ENCODE measurements around the gene ST8SIA1. TPM values are rescaled to one million over a fixed set of nuclear protein-coding genes. Genes with fewer than 3 reads are reported as not detected.
A peak's percentile ranks its signal among the peaks of the same experiment; 100 is the strongest.
"Not testable (repeated sequence)": the region's sequence is repeated elsewhere in the genome, so short reads cannot be mapped to it uniquely, and the experiment has no call there.

The ST8SIA1 gene, protein sequence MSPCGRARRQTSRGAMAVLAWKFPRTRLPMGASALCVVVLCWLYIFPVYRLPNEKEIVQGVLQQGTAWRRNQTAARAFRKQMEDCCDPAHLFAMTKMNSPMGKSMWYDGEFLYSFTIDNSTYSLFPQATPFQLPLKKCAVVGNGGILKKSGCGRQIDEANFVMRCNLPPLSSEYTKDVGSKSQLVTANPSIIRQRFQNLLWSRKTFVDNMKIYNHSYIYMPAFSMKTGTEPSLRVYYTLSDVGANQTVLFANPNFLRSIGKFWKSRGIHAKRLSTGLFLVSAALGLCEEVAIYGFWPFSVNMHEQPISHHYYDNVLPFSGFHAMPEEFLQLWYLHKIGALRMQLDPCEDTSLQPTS
- not detected for total RNA-seq

DNA sequence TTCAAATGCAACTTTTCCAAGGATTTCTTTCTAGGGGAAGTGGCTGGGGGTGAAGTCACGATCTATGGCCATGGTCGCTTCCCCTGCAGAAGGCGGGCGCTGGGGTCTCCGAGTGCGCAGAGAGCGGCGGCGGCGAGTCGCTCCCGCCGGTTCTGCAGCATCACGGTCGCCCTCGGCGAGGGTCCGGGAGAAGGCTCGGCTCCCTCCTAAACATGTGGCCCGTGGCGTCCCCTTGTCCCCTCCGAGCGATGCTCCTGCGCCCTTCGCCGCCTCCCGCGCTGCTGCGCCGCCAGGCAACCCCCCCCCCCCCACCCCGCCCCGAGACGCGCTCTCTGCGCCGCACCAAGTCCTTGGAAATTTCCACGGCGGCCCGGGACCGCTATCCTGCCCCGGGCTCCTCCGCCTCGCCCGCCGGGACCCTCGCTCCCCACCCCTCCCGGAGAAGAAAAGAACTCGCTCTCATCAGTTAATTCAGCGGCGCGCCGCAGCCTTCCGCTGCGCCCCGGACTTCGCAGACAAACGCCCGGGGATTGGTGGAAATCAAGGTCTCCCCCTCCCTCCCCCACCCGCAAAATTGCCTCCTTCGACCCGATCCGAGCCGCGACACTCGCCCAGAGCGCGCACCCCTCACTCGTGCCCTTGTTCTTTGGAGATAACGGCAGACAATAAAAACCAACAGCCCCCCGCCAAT lies at the start of gene ST8SIA1:
TSS of gene ST8SIA1 (minus strand) at position 298 of the 691 bp plus-strand sequence. CDS start 475 bp downstream, outside the sequence.
- ATAC-seq (peak; percentile 22), DNase-seq (ENCODE audit: low spot score) (no peak)

DNA sequence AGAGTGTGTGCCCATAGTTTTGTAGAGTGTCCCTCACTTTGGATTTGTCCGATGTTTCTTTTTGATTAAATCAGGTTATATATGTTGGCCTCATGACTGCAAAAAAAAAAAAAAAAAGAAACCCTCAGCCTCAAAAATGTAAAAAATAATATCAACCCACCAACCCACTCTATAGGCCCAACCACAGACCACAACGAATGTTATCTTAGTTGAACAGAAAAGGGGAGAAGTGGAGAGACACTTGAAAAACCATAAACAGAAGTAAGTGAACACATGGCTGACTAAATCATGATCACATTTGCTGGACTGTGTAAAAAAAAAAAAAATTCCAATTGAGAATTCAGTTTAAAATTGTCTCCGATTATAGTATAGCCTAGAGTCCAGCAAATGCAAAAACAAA lies 45.5 kb upstream of the ST8SIA1 start:
- no peak for DNase-seq (ENCODE audit: low spot score)
- ATAC-seq, result no peak

GRCh38 chr12:22377731-22378496 lies 43.4 kb upstream of the ST8SIA1 start:
- ATAC-seq (no peak), DNase-seq (ENCODE audit: low spot score) (no peak)

DNA sequence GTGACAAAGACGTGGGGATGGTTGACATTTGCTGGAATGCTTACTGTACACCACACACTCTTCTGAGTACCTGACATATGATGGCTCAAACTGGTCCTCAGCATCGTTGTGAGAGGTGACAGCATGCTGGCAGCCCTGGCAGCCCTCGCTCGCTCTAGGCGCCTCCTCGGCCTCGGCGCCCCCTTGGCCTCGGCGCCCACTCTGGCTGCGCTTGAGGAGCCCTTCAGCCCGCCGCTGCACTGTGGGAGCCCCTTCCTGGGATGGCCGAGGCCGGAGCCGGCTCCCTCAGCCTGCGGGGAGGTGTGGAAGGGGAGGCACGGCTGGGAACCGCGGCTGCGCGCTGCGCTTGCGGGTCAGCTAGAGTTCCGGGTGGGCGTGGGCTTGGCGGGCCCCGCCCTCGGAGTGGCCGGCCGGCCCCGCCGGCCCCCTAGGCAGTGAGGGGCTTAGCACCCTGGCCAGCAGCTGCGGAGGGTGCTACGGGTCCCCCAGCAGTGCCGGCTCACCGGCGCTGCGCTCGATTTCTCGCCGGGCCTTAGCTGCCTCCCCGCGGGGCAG lies 42.2 kb upstream of the ST8SIA1 start:
- not testable (repeated sequence) for ATAC-seq; DNase-seq (ENCODE audit: low spot score)

- ATAC-seq, result no peak
- DNase-seq (ENCODE audit: low spot score), result no peak
These were observed 40.0 kb upstream of the ST8SIA1 start for GRCh38 chr12:22374508-22374907.

DNA sequence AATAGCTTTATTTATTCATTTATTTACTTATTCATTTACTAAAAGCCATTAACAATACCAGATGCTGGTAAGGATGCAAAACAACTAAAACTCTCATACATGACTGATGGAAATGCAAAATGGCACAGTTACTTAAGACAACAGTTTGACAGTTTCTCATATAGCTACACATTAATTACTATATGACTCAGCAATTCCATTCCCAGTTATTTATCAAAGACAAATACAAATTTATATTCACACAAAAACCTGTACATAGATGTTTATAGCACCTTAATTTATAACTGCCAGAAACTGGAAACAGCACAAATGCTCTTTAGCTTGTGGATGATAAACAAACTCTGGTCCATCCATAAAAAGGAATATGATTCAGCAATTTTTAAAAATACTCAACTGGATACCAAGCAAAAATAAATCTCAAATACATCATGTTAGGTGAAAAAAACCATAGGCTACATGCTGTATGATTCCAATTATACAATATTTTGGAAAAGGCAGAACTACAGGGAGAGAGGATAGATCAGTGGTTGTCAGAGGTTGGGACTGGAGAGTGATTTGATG lies 37.9 kb upstream of the ST8SIA1 start:
- no peak for ATAC-seq
- no peak for DNase-seq (ENCODE audit: low spot score)

GRCh38 chr12:22366181-22366580 lies 31.7 kb upstream of the ST8SIA1 start:
- DNase-seq (ENCODE audit: low spot score) (no peak), ATAC-seq (no peak)

DNA sequence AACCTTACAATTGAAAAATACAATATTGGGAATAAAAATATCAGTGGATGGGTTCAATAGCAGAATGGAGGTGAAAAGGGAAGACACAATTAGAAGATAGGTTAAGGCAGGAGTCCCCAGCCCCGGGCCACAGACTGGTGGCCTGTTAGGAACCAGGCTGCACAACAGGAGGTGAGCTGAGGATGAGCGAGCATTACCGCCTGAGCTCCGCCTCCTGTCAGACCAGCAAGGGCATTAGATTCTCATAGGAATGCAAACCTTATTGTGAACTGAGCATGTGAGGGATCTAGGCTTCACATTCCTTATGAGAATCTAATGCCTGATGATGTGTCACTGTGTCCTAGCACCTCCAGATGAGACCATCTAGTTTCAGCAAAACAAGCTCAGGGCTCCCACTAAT lies 27.3 kb upstream of the ST8SIA1 start:
- ATAC-seq (no peak), DNase-seq (ENCODE audit: low spot score) (no peak)

DNA sequence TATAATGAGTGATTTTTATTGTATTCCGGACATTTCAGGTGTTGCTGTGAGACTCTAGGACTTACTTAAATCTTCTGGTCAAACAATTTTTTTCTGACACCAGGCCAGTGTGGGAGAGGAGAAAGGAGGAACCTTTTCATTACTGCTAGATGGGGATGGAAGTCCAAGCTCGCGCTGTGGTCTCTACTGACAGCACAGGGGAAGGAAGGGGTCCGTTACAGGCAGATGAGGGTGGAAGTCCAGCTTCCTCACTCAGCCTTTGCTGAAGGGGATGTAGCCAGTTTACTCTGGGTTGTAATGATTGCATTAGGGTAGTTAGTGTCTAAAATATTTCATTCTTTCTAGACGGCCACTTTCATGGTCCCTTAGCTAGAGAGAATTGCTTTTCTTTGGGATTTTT lies 26.3 kb upstream of the ST8SIA1 start:
- ATAC-seq, result peak; percentile 46
- DNase-seq (ENCODE audit: low spot score), result no peak

DNA sequence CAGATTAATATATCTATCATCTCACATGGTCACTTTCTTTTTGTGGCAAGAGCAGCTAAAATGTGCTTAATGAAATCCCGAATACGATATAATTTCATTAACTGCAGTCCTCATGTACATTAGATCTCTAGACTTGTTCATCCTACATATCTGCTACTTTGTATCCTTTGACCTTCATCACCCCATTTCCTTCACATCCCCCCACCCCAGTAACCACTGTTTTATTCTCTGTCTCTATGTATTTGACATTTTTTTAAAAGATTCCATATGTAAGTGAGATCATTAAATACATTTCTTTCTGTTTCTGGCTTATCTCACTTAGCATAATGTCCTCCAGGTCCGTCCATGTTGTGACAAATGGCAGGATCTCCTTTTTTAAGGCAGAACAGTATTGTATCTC lies 23.0 kb upstream of the ST8SIA1 start:
- ATAC-seq, result no peak
- no peak for DNase-seq (ENCODE audit: low spot score)

GRCh38 chr12:22356231-22356630 lies 21.7 kb upstream of the ST8SIA1 start:
- ATAC-seq, result no peak
- DNase-seq (ENCODE audit: low spot score), result no peak

DNA sequence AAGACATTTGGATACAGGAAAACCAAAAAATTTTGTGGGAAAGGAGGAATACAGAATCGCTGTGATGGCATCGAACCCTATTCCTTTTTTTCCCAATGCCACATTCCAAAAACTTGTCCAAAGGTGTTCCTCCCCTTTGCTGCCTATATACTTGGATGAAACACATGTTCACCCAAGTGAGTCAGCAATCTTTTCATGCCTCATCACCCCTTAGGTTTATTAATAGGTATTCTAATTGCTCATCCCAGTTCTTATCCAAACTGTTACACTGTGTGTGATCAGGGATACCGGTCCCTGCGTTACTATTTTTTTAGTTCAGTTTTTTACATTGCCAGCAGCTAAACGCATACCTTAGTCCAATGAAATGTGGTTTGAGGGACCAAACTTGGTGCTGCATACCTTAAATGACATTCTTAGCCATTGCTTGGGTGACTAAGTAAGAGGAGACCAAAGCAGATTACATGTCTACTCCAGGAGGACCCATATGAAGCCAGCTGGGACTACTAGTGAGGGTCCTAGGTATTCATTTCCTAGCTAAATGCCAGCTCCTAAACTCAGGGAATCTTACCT lies 20.6 kb upstream of the ST8SIA1 start:
- DNase-seq (ENCODE audit: low spot score) (no peak), ATAC-seq (no peak)

DNA sequence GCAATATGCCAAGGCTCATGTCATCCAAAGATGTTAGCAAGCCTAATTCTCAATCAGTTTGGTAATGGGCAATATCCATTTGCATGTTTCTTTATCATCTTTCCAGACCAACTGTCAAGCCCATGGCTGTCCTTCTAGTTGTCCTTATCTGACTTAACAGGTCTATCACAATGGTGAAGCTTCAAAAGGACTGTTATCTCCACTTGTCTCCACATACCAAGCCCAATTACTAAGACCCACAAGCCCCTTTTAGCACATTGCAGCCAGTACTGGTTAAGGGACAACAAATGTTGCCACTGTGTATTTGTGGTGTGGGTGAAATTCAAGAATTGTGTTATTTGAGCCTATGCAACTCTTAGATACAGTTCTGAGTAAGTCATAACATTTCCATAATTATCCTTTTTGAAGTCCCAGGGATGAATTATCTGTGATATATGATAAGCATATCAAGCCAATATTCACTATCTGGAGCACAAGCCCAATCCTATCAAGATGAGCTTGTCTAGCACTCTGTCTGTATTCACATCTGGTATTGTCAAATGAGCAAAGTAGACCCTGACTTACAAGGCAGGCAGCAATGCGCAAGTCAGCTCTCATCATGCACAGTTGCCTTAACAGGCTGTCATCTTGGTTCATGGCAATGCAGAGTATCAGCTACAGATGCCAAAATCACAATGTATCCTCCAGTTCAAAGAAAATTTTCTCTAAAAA lies 19.3 kb upstream of the ST8SIA1 start:
- no peak for DNase-seq (ENCODE audit: low spot score)

DNA sequence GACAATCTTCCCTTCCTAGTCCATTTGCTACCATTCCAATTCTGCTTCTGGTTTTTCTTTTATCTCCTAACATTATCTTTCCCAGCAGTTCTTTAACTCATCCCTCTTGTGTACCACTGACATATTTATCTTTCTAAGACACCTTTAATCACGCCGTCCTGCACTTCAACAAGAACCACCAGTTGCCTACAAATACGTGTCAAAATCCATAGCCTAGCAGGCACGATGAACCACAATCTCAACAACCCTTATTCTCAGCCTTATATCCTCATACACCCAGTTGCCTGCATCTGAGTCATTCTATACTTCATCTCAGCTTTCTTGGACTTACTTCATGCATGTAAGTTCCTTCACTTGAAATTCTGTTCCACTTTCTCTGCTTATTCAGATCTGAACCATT lies 16.4 kb upstream of the ST8SIA1 start:
- no peak for ATAC-seq
- no peak for DNase-seq (ENCODE audit: low spot score)

More for the DNA sequence above, 19.3 kb upstream of the ST8SIA1 start:
- no peak for ATAC-seq

DNA sequence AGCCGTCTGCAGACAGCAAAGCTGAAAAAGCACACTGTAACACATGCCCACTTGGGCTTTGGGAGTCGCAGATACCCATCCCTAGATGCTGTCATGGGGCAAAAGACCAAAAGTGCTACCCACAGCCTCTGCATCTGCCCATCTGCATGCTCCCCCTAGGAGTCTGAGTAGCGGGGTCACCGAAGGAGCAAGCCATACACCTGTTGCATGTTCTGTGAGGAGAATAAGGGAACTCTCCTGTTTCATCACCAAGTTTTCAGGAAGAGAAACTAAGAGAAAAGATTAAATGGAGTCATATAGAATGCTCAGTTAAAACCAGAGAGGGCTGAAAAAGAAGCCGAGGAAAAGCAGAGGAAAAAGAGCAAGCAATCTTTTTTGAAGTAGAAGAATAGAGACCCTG lies 13.7 kb upstream of the ST8SIA1 start:
- no peak for ATAC-seq
- DNase-seq (ENCODE audit: low spot score), result no peak

DNA sequence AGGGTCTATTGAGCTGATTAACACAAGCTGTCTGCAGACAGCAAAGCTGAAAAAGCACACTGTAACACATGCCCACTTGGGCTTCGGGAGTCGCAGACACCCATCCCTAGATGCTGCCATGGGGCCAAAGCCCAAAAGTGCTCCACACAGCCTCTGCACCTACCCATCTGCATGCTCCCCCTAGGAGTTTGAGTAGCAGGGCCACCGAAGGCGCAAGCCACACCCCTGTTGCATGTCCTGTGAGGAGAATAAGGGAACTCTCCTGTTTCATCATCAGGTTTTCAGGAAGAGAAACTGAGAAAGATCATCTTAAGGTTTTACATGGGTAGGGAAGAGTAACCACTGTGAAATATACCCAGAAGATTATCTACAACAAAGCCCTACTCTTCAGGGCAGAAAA lies 5.6 kb upstream of the ST8SIA1 start:
- ATAC-seq (no peak), DNase-seq (ENCODE audit: low spot score) (no peak)

DNA sequence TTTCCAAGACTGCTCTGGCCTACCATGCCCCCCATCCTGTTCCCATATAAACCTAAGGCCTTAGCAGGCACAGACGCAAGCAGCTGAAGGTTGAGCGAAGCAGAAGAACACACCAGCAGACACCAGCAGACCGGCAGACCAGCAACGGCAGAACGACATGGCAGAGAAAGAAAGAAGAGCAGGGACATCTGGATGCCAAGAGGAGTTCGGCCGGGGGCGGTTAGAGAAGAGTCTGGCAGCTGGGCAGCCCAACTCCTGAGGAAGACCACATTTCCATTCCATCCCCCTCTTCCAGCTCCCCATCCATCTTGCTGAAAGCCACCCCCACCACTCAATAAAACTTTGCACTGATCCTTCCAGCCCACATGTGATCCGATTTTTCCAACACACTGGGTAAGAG lies 5.2 kb upstream of the ST8SIA1 start:
- DNase-seq (ENCODE audit: low spot score) (no peak), ATAC-seq (no peak)

GRCh38 chr12:22335794-22336166 lies 1.3 kb upstream of the ST8SIA1 start:
- ATAC-seq (no peak), DNase-seq (ENCODE audit: low spot score) (no peak)

DNA sequence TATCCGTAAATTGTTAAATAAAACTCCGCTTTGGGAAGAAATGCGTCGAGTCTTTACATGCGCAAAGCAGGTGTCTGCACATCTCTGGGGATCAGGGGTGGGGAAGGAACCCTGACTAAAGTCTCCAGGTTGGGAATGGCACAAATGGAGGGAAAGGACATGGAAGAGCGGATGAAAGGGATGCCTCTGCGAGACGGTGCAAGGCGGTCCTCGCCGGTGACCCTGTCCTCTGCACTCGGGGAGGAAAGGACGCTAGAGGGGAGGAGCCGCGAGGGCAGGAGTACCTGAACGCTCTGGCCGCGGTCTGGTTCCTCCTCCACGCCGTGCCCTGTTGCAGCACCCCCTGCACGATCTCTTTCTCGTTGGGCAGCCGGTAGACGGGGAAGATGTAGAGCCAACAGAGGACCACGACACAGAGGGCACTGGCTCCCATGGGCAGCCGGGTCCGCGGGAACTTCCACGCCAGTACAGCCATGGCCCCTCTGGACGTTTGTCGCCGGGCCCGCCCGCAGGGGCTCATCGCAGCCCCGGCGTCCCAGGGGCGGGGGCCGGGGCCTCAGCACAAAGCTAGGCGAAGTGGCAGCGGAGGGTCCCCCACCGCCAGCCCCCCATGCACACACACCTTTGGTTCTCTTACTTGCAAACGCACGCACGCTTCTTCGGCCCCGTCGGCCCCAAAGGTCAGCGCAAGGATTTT lies 646 bp downstream of the ST8SIA1 start:
- DNase-seq (ENCODE audit: low spot score), result no peak
- ATAC-seq, result no peak
